Stimulated activated CD8-positive, alpha-beta memory T cell treated with anti-CD3 and anti-CD28 coated beads, Interleukin-15, amount 100 ng/mL, for 1 hour (primary cell): ENCODE results near the gene AKT3.
A peak's percentile ranks its signal among the peaks of the same experiment; 100 is the strongest.
"Not testable (repeated sequence)": the region's sequence is repeated elsewhere in the genome, so short reads cannot be mapped to it uniquely, and the experiment has no call there.

Experiments
- DNase-seq: peaks from one replicate; pipeline ENCODE4 v3.0.0-alpha.2; 2020; ENCODE audit warnings: low read depth

AKT3 gene

DNA sequence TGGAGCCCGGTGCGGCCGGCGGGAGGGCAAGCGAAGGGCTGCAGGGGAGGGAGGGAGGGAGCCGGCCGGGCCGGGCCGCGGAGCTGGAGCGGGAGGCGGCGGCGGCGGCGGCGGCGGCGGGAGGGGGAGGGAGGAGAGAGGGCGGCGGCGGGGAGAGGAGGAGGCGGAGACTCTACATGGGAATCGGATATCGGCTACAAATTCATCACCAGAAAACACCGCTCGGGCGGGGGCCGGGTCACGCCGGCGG, at the start of gene AKT3:
Gene AKT3, minus strand, starts transcription at position 42 of the 250 bp plus-strand sequence. CDS start 7,073 bp downstream, outside the sequence.
- peak; percentile 59 for DNase-seq

DNA sequence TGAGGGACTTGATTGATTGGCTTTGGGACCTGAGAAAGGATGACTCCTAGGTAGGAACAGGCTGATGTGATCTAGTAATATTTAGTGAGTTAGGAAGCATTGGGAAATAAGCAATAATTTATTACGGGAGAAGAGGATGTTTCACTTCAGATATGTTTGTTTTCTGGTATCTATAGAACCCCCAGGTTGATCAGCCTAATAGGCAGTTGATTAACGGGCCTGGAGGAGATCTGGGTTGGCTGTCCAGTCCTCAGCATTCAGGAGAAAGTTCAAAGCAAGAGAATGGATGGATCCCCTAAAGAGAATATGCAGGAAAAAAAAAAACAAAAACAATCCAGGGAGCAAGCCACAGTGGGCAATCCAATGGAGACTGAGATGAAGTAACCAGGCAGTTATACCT, 48.2 kb upstream of the AKT3 start:
- DNase-seq: no peak

DNA sequence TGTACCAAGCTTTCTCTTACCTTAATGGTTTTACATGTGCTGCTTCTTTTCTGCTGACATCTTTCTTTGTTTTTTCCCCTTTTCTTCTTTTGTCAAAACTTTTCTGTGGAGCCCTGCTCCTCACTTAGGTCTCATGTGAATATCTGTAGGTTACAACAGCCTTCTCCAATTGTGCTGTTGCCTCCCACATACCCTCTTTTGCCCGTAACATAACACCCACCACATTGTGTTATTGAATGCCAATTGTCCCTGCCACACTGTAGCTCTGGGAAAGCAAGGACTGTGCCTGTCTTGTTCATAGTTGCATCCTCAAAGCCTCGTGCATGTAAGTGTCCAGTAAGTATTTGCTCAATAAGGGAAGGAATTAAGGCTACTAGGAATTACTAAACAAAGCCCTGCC, 46.3 kb upstream of the AKT3 start:
- DNase-seq: no peak

DNA sequence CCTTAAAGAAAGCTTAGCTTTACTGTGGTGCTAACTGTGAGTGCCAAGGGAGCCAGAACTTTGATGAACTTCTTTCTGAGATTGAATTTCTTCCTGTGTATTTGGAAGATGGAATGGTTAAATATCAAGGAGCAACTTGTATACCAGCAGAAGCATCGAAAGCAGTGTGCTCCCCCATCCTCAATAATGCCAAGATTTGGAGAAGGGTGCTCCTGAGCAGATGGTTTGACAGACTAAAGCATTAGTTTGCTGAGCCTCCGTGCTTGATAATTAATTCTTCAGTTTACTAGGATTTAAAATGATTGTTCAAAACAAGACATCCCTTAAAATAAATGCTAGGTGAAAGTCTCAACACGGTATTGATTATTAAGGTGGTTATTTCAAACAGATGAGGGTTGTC, 42.4 kb upstream of the AKT3 start:
- no peak for DNase-seq

DNA sequence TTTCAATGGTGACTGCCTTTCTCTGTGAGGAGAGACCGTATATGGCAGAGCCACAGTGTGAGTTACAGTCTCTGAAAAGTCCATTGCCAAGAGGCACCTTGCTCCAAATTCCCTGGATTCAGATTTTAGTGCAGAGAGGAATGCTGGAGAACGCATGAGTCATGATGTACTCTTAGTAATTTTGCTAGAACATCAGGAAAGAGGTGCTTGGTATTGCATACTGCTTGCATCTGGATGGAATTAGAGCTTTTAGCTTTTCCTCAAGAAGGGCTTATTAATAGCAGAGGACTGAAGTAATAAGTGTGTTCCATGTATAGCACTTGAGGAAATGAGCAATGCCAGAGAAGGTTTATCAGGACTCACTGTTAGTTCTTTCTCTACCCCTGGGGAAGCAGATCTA, 40.5 kb upstream of the AKT3 start:
- DNase-seq: no peak

DNA sequence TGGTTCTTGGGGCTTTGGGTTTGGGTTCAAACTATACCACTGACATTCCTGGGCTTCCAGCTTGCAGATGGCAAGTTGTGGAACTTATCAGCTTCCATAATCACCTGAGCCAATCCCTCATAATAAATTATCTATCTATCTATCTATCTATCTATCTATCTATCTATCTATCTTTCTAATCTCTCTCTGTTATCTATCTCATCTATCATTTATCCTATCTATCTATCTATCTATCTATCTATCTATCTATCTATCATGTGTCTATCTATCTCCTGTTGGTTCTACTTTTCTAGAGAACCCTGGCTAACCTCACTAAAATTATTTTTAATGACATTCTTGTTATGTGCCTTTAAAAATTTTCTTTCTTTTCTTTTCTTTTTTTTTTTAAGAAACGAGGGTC, 35.8 kb upstream of the AKT3 start:
- no peak for DNase-seq

DNA sequence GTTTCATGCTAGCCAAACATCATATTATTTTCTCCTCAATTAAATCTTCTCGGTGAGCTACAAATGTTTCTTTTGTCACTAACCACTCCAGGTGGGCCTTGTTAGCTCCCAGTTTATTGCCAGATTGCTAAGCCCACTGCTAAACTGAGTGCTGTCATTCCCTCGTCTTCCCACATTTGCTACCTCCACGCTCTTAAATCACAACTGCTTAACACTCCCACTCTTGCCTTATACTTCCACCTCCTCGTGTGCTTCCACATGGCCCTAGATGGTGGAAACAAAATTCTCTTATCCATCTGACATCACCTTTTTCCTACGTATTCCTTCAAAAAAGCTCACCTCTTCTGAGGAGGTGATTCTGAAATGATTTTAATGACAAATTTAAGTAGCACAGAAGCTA, 34.6 kb upstream of the AKT3 start:
- DNase-seq: no peak

DNA sequence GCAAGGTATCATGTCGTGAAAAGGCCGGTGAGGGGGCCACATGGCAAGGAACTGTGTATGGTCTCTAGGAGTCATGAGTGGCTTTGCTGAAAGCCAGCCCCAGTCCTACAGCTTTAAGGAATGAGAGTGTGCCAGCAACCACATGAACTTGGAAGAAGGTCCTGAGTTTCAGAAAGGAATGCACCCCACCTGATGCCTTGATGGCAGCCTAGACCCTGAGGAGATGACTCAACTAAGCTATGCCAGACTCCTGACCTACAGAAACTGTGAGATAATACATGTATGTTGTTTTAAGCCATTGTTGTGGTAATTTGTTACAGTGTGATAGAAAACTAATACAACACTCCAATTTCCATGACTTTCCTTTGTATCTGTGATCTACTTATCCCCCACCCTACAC, 33.5 kb upstream of the AKT3 start:
- no peak for DNase-seq

DNA sequence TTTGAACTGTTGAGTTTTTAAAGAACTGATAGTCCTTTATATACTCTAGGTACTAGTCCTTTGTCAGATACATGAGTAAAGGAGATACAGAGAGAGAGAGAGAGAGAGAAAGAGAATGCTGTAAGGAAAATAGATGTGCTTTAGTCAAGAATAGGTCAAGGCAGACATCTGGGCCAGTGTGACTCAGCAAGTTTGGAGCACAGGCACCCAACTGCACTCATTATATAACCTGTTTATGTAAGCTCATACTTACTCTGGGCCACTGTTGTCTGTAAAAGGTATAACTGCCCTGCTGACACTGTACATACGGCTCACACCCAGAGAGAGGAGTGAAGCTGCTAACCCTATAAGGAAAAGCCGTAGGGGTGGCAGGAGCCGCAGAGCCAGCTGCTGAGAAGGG, 32.2 kb upstream of the AKT3 start:
- no peak for DNase-seq

DNA sequence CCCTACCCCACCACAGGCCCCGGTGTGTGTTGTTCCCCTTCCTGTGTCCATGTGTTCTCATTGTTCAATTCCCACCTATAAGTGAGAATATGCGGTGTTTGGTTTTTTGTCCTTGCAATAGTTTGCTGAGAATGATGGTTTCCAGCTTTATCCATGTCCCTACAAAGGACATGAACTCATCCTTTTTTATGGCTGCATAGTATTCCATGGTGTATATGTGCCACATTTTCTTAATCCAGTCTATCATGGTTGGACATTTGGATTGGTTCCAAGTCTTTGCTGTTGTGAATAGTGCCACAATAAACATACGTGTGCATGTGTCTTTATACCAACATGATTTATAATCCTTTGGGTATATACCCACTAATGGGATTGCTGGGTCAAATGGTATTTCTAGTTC, 27.0 kb upstream of the AKT3 start:
- DNase-seq: not testable (repeated sequence)

DNA sequence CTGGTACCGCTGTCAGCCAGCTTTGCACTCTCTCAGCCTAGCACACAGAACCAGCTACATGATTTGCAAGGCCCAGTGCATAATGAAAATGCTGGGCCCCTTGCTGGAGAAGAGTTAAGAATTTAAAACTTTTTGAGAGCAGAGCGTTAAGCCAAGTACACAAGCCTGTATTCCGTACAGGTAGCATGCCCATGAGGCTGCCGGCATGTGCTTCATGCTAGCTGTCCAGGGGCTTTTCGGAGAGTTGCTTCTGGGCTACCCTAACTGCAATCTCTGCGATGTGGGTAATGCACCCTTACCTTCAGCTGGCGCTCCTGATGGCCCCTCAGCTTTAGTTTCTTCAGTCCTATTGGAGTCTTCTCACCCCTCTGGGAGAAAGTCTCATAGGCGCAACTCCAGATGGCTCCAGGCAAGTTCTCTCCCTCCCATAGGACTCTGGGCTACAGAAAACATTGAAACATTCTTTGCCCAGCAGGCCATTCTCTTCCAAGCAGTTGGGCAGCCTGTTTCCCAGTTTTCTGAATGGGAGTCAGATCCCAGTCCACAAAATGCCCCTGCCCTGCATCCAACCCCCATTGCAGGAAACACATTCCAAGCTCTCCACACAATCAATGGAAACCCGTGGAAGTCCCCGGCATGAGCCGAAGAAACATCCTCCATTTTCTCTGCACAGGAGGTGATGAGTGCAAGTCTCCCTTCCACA, 5.7 kb upstream of the AKT3 start:
- no peak for DNase-seq

DNA sequence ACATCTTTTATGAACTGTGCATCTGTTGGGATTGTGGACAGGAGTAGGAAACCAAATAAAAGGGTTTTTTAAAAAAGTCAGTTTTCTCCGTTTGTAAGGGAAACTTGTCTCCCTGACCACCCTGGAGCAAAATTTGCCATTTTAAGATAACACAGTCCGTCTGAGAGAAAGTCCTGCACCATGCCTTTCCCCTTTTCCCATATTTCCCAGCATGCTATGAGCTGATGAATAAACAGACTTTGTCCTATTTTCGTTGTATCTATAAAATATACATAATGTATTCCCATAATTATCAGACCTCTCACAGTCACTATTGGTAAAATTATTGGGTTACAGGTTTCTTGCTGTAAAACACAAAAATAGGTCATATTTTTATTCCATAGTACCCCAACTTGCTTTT, 1.7 kb upstream of the AKT3 start:
- DNase-seq: no peak

DNA sequence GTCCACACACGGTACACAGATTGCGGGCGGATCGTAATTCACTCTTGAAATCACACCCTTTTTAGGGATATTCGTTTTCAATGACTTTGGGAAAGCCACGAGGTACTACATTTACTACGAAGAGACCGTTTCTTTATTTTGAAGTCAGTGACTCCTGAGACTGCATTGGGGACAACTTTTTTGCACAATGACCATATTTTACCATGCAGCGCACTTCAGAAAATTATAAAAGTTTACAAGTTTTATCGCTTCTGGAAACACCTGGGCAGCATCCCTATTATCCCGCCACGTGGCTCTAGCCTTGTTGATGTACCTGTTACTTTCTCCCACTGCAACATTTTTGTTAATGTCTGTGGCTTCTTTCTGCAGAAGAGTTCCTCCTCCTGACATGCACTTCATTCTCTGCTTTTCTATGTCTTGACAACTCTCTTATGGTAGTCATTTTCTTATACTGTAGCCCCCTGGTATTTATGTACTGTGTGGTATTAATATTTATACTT, 1.3 kb upstream of the AKT3 start:
- DNase-seq: no peak

DNA sequence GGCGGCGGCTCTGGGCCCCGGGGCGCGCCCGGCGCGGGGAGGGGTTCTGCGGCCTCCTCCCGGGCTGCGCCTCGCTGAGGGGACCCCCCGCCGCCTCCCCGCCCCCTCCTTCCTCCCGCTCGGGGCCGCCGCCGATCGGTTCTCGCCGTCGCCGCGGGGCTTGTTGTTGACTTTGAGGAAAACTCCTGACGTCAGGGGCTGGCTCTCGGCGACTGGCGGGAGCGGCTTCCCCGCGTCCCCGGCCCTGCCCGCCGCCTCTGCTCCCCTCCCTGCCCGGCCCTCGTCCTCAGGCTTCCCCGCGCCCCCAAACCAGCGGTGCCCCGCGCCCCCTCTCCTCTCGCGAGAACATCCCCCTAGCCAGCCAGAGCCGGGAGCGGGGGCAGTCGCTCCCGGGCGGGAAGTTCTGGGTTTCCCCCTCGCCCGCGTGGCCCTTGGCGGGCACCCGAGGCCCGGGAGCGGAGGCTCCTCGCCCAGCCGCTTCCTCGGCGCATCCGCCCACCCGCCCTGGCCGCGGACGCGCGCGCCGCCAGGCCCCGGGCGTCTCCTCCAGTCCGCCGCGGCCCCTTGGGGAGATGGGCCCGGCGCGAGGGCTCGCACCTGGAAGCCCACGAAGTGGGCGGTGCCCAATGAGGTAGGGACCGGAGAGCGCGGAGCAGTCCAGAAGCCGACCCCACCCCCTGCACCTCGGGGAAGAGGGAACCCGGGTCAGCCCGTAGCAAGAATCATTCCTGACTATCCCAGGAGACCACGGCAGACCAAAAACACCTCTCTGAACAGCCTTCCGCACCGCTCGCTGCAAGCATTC, 611 bp upstream of the AKT3 start:
- DNase-seq: peak; percentile 20

DNA sequence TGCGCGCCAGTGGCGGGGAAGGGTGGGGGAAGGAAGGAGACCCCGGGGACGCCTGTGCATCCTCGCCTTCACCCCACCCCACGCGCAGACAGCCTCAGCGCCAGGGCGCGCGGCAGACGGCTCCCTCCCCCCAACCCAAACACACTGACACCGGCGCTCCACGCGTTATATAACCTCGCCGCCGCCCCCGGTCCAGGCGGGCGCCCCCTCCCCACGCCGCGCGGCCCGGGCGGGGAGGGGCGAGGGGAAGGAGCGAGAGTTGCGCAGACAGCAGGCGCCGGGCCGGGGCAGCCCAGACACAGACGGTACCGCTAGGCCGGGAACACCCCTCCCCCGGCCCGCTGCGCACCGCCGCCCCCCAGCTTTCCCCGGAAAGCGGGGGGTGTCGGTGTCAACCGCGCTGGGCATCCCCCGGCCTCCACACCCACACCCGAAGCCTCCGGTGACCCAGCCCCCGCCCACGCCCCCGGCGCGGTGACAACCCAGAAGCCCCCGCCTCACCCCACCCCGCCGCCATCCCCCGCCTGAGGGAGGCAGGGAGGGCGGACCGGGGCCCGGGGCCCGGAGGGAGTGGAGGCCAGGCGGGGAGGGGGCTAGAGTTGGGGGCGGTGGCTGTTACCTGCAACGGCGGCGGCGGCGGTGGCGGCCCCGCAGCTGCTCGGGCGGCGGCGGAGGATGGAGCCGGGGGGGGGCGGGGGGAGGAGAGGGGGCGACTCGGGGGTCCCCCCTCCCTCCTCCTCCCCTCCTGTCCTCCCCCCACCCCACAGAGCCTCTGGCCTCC, 432 bp downstream of the AKT3 start:
- DNase-seq: peak; percentile 14

DNA sequence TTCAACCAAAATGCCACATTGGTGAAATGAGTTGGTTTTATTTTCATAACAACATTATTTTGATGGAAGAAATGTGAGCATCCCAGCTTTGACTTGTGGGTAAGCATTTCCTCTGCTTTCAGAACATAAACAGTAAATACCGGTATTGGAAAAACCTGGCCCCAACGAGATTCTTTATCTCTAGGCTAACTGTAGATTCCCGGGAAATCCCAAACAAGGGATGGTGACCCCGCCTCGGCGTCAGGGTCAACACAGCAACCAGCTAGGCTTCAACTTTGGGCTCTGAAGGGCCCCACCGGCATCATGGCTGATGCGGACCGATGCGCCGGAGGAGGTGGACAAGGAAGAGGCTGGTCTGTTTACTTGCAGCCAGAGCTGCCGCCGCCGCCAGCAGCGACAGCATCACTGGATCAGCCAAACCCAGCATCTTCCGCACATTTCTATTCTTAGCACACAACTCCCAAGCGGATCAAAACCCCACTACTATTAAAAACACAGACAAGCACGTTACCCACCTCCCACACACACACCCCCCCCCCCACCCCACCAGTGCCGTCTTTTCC, 1.1 kb downstream of the AKT3 start:
- peak; percentile 12 for DNase-seq

DNA sequence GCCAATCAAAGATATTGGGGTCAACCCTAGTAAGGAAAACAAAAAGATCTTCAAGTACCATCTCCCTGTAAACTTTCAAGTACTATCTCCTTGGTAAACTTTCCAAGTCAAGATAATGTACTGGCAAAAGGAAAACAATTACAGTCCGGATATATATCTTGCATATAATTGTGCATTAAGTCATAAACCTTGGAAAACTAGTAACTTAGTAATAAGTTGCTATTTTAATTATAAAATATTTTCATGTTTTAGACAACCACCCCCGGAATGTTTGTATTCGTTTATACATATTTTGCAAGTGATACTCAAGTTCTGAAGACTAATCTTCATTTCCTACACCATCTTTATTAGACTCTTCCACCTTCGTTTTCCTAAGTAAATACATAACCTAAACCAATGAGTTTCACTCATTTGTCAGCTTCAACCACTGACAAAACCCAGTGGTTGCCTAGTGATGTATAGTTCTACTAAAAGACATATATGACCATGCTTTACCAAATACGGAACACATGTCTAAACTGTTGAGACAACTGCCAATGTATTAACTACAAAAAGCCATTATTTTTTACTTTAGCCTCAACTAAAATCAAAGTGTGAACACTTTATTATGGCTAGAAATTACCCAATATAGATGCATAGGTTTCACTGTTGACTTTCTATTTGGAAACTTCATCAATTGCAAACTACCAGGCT, 1.7 kb downstream of the AKT3 start:
- DNase-seq: no peak

DNA sequence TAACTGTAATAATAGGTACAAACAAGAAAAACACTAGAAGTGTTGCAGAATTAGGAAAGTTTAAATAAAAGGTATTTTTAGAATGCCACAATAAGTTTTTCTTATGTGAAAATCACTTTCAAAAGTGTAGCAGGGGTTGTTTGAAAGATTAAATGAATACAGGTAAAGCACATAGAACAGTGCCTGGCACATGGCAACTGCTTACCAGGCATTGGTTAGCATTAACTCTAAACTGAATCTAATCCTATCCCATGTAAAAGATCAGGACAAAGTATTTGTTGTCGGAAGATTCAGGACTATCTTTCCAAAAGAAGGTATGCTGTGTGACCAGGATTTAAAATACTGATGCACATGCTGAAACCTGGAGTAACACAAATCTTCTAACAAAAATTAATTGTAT, 3.3 kb downstream of the AKT3 start:
- no peak for DNase-seq

DNA sequence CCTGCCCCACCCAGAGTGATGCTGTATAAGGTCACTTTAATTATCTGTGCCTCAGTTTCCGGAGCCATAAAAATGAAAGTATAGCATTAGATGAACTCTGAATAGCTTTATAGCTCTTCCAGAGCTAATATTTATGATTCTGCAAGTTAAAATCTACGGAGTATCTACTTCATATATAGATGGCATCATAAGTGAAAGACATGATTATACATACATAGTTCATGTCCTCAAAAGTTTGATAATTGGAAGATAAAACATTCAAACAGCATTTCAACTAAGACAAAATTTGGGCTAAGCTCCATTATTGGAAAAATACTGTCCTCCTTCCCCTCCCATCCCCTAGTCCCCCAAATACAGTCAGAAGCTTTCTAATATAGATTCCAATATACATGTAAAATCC, 4.2 kb downstream of the AKT3 start:
- no peak for DNase-seq

DNA sequence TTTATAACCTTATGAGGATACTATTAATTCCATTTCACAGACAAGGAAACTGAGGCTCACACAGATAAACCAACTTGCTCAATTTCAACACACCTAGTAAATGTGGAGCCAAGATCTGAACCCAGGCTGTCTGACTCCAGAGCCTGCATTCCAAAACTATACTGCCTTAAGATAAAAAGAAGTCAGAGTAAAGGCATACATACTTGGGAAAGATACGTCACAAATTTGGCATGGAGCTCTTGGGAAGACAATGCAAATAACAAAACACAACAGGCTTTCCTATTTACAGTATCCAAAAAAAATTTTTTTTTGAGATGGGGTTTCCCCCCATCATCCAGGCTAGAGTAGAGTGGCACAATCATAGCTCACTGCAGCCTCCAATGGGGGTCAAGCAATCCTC, 5.9 kb downstream of the AKT3 start:
- no peak for DNase-seq

DNA sequence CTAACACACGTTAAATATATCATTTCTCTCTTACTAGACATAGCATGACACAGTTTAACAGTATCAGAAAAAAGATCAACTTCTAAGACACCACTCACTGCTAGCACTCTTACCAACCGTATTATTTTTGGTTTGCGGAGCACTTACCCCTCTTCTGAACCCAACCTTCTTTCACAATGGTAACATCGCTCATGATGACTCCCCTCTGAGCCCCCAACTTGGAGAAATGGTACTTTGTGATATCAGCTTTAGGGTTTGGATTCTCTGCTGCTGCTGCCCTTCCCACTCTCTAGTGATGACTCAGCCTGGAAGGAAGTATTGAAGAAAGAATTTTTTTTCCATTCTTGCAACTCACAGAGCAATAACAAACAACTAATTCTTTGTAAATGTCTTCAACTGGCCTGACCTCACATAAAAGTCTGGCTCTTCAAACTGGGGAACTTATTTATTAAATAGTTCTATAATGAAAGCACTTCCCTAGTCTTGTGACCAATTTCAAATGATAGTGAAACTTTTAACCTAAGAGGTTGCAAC, 7.0 kb downstream of the AKT3 start:
- no peak for DNase-seq

DNA sequence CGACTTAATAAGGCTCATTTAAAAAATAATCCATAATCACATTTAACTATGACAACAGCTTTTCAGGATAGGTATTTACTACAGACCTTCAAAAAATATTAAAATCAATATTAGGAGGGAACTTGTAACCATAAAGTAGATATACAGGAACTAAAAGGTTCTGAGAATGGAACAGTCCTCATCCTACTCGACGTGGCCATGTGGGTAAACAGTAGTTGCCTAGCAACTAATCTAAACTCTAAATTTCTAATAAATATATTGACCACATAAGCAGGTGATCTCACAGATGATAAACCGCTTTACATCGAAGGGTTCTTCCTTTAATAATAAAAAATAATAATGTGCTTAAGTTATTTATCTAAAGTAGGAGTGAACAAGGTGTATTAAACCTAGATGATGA, 7.9 kb downstream of the AKT3 start:
- no peak for DNase-seq
